ENCODE data around the gene AHR. TPM values are rescaled to one million over a fixed set of nuclear protein-coding genes. Genes with fewer than 3 reads are reported as not detected.

Gene AHR
- polyA plus RNA-seq, 1 donor from 2014 or later = 5.8 TPM

- H3K9me3 Mint-ChIP-seq = no peaks in the 10 kb centered on the region
- no peaks in the 10 kb centered on the region for H3K36me3 Mint-ChIP-seq
- H3K27me3 Mint-ChIP-seq = no peaks in the 10 kb centered on the region
- no peak overlapping the region for H3K27ac Mint-ChIP-seq
- peaks cover 3 to 6% (median 6%) of the 10 kb centered on the region in 3 donors for H3K4me1 Mint-ChIP-seq
- H3K4me3 Mint-ChIP-seq = no peak overlapping the region
Observed at GRCh38 chr7:17312641-17313040, 14.2 kb downstream of the AHR start.

GRCh38 chr7:17313194-17313593, 14.7 kb downstream of the AHR start:
- Mint-ChIP-seq H3K4me1 (peaks cover 3 to 6% (median 6%) of the 10 kb centered on the region in 3 donors), H3K27ac (no peak overlapping the region), H3K9me3 (no peaks in the 10 kb centered on the region), H3K36me3 (peaks cover under 1% of the 10 kb centered on the region), H3K27me3 (no peaks in the 10 kb centered on the region), H3K4me3 (peak overlapping the region in 1 of 4 donors; percentile 17)

GRCh38 chr7:17315974-17316373, 17.5 kb downstream of the AHR start:
- Mint-ChIP-seq H3K4me1 (peaks cover 8 to 17% (median 8%) of the 10 kb centered on the region in 3 donors), H3K9me3 (no peaks in the 10 kb centered on the region), H3K27ac (no peak overlapping the region), H3K27me3 (no peaks in the 10 kb centered on the region), H3K4me3 (no peak overlapping the region), H3K36me3 (peaks cover 3% of the 10 kb centered on the region)

GRCh38 chr7:17318146-17318545, 19.7 kb downstream of the AHR start:
- H3K9me3 Mint-ChIP-seq = no peaks in the 10 kb centered on the region
- H3K4me3 Mint-ChIP-seq = no peak overlapping the region
- H3K27ac Mint-ChIP-seq = no peak overlapping the region
- peaks cover 6 to 19% (median 11%) of the 10 kb centered on the region in 3 donors for H3K4me1 Mint-ChIP-seq
- H3K36me3 Mint-ChIP-seq = peaks cover 3% of the 10 kb centered on the region
- no peaks in the 10 kb centered on the region for H3K27me3 Mint-ChIP-seq

- H3K27me3 Mint-ChIP-seq = no peaks in the 10 kb centered on the region
- H3K4me3 Mint-ChIP-seq = peak overlapping the region in 1 of 4 donors; percentile 1
- H3K27ac Mint-ChIP-seq = no peak overlapping the region
- H3K9me3 Mint-ChIP-seq = no peaks in the 10 kb centered on the region
- peaks cover 3% of the 10 kb centered on the region for H3K36me3 Mint-ChIP-seq
- peaks cover 5 to 19% (median 11%) of the 10 kb centered on the region in 3 donors for H3K4me1 Mint-ChIP-seq
Observed at GRCh38 chr7:17319164-17320101, 21.0 kb downstream of the AHR start.

- H3K4me3 Mint-ChIP-seq = no peak overlapping the region
- peaks cover 5 to 19% (median 11%) of the 10 kb centered on the region in 3 donors for H3K4me1 Mint-ChIP-seq
- no peaks in the 10 kb centered on the region for H3K27me3 Mint-ChIP-seq
- H3K27ac Mint-ChIP-seq = no peak overlapping the region
- no peaks in the 10 kb centered on the region for H3K9me3 Mint-ChIP-seq
- H3K36me3 Mint-ChIP-seq = peaks cover 3% of the 10 kb centered on the region
Observed at GRCh38 chr7:17320102-17320497, 21.6 kb downstream of the AHR start.

- H3K9me3 Mint-ChIP-seq = no peaks in the 10 kb centered on the region
- H3K27ac Mint-ChIP-seq = no peak overlapping the region
- no peak overlapping the region for H3K4me3 Mint-ChIP-seq
- no peaks in the 10 kb centered on the region for H3K27me3 Mint-ChIP-seq
- H3K4me1 Mint-ChIP-seq = peaks cover 5 to 19% (median 11%) of the 10 kb centered on the region in 3 donors
- peaks cover 3% of the 10 kb centered on the region for H3K36me3 Mint-ChIP-seq
Observed at GRCh38 chr7:17320657-17321056, 22.2 kb downstream of the AHR start.

- no peak overlapping the region for H3K4me3 Mint-ChIP-seq
- H3K36me3 Mint-ChIP-seq = peaks cover 6% of the 10 kb centered on the region
- H3K27ac Mint-ChIP-seq = no peak overlapping the region
- H3K4me1 Mint-ChIP-seq = peaks cover 0 to 7% (median 5%) of the 10 kb centered on the region in 3 donors
- H3K9me3 Mint-ChIP-seq = no peaks in the 10 kb centered on the region
- no peaks in the 10 kb centered on the region for H3K27me3 Mint-ChIP-seq
Observed at GRCh38 chr7:17325364-17325763, 26.9 kb downstream of the AHR start.

- H3K4me3 Mint-ChIP-seq = no peak overlapping the region
- peaks cover 6% of the 10 kb centered on the region for H3K36me3 Mint-ChIP-seq
- no peaks in the 10 kb centered on the region for H3K9me3 Mint-ChIP-seq
- H3K4me1 Mint-ChIP-seq = peaks cover 0 to 4% (median 0%) of the 10 kb centered on the region in 3 donors
- no peak overlapping the region for H3K27ac Mint-ChIP-seq
- H3K27me3 Mint-ChIP-seq = no peaks in the 10 kb centered on the region
Observed at GRCh38 chr7:17326378-17326777, 27.9 kb downstream of the AHR start.

GRCh38 chr7:17328641-17329040, 30.2 kb downstream of the AHR start:
- peaks cover 0 to 2% (median 0%) of the 10 kb centered on the region in 3 donors for H3K4me1 Mint-ChIP-seq
- no peak overlapping the region for H3K27ac Mint-ChIP-seq
- no peak overlapping the region for H3K4me3 Mint-ChIP-seq
- H3K36me3 Mint-ChIP-seq = peaks cover 10% of the 10 kb centered on the region
- no peaks in the 10 kb centered on the region for H3K9me3 Mint-ChIP-seq
- H3K27me3 Mint-ChIP-seq = no peaks in the 10 kb centered on the region

GRCh38 chr7:17329440-17329839, 31.0 kb downstream of the AHR start:
- H3K27ac Mint-ChIP-seq = peak overlapping the region in 1 of 3 donors; percentile 6
- H3K4me1 Mint-ChIP-seq = peaks cover 0 to 2% (median 0%) of the 10 kb centered on the region in 3 donors
- H3K4me3 Mint-ChIP-seq = no peak overlapping the region
- H3K27me3 Mint-ChIP-seq = no peaks in the 10 kb centered on the region
- H3K9me3 Mint-ChIP-seq = no peaks in the 10 kb centered on the region
- H3K36me3 Mint-ChIP-seq = peaks cover 10% of the 10 kb centered on the region

- Mint-ChIP-seq H3K27ac (no peak overlapping the region), H3K9me3 (no peaks in the 10 kb centered on the region), H3K4me3 (no peak overlapping the region), H3K36me3 (peaks cover 10% of the 10 kb centered on the region), H3K27me3 (no peaks in the 10 kb centered on the region), H3K4me1 (peaks cover 0 to 4% (median 0%) of the 10 kb centered on the region in 3 donors)
Observed at GRCh38 chr7:17331891-17332501, 33.5 kb downstream of the AHR start.

GRCh38 chr7:17333221-17333620, 34.8 kb downstream of the AHR start:
- H3K27me3 Mint-ChIP-seq = no peaks in the 10 kb centered on the region
- peaks cover 0 to 4% (median 0%) of the 10 kb centered on the region in 3 donors for H3K4me1 Mint-ChIP-seq
- peaks cover 12% of the 10 kb centered on the region for H3K36me3 Mint-ChIP-seq
- H3K9me3 Mint-ChIP-seq = peaks cover 0 to 2% (median 0%) of the 10 kb centered on the region in 3 donors
- no peak overlapping the region for H3K4me3 Mint-ChIP-seq
- H3K27ac Mint-ChIP-seq = peak overlapping the region in 1 of 3 donors; percentile 29

- H3K27ac Mint-ChIP-seq = no peak overlapping the region
- peaks cover 0 to 2% (median 0%) of the 10 kb centered on the region in 3 donors for H3K4me1 Mint-ChIP-seq
- H3K27me3 Mint-ChIP-seq = no peaks in the 10 kb centered on the region
- peaks cover 0 to 2% (median 0%) of the 10 kb centered on the region in 3 donors for H3K9me3 Mint-ChIP-seq
- H3K4me3 Mint-ChIP-seq = no peak overlapping the region
- H3K36me3 Mint-ChIP-seq = peaks cover 7% of the 10 kb centered on the region
Observed at GRCh38 chr7:17336168-17336567, 37.7 kb downstream of the AHR start.

GRCh38 chr7:17339139-17339538, 40.7 kb downstream of the AHR start:
- Mint-ChIP-seq H3K4me3 (no peak overlapping the region), H3K9me3 (peaks cover 0 to 2% (median 0%) of the 10 kb centered on the region in 3 donors), H3K27me3 (no peaks in the 10 kb centered on the region), H3K27ac (no peak overlapping the region), H3K4me1 (peaks cover 0 to 2% (median 0%) of the 10 kb centered on the region in 3 donors), H3K36me3 (peaks cover 5% of the 10 kb centered on the region)
